DND-41 (cell line): ENCODE data around the gene ANXA1.

Experiments used
- CTCF ChIP-seq: IDR thresholded peaks from 2 replicates; pipeline ENCODE4 v1.5.1; 2012; ENCODE audit warnings: borderline replicate concordance, low read length, moderate library complexity, mild to moderate bottlenecking; ENCODE audit not compliant: poor library complexity, severe bottlenecking; ENCODE audit errors: extremely low read depth
- EZH2 ChIP-seq: IDR thresholded peaks from 3 replicates; pipeline ENCODE4 v1.6.1; 2012; ENCODE audit warnings: borderline replicate concordance, low read depth, mild to moderate bottlenecking, moderate library complexity, low read length, inconsistent platforms; ENCODE audit not compliant: severe bottlenecking

- TF ChIP-seq EZH2 = no peak
- TF ChIP-seq CTCF = no peak
Observed at GRCh38 chr9:73135394-73135793, 16.3 kb upstream of the ANXA1 start.
